Measurements from ENCODE around the gene C16orf89. TPM values are rescaled to one million over a fixed set of nuclear protein-coding genes. Genes with fewer than 3 reads are reported as not detected.
A peak's percentile ranks its signal among the peaks of the same experiment; 100 is the strongest.
"Not testable (repeated sequence)": the region's sequence is repeated elsewhere in the genome, so short reads cannot be mapped to it uniquely, and the experiment has no call there.

C16orf89 gene
- 3.3 TPM for polyA plus RNA-seq (2013, experiment 1 of 4)
- polyA plus RNA-seq (2013, experiment 2 of 4) = 1.7 TPM
- polyA plus RNA-seq (2013, experiment 3 of 4) = 2.8 TPM
- polyA plus RNA-seq (2013, experiment 4 of 4) = 1.5 TPM

DNA sequence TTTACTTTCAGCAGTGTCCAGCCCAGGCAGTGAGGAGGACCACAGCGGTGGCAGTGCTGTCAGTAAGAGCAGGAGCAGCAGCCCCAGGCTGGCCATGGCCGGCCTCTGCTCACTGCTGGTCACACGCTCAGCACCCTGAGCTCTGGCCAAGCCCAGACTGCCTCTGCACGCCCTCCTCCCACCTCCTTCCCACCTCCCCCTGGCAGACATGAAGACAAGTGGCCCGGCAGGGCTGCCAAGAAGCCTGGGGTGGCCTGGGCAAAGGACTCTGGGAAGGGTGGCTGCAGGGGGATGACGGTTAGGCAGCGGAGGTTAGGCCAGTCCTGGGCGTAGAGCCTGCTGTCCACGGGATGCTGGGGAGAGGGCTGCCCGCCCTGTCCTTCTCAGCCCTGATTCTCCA is at the start of gene C16orf89:
Gene C16orf89 (minus strand): TSS at position 144 of the 400 bp plus-strand sequence. CDS start 48 bp downstream, at position 96.
- Histone ChIP-seq H3K36me3 (ENCODE audit: control insufficient read depth, insufficient read depth, low read length) (no peaks in the 10 kb centered on the region), H3K4me1 (ENCODE audit: control insufficient read depth, insufficient read depth, low read length) (no peaks in the 10 kb centered on the region), H3K9me3 (ENCODE audit: control insufficient read depth, low read length) (no peaks in the 10 kb centered on the region), H3K4me3 (ENCODE audit: insufficient read depth, low read depth, low read length) (no peak within 1 kb of the TSS), H3K27me3 (ENCODE audit: control insufficient read depth, insufficient read depth, low read length, poor library complexity, severe bottlenecking) (no peaks in the 10 kb centered on the region), H3K27ac (ENCODE audit: insufficient read depth, low read depth, low read length, poor library complexity, severe bottlenecking) (no peak within 1 kb of the TSS)
- WGBS, 2 experiments = 81 to 84% methylated on average over 10 of the region's 10 CpGs

DNA sequence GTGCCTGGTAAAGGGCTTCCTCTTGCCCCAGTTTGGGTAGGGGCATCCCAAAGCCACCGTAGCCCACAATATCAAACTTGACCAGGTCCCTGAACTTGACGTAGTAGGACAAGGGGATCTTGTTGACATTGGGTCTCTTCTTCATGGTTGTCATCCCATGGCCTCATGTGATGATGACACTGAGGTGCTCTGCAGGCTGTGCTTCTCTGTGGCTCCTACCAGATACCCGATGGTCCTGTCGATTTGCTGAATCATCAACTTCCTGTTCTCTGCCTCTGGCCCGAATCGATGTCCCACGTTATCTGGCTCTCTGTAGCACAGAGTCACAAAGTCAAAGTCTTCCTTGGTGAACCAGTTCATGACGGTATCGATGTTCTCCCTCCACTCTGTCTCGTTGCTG is 45.2 kb upstream of the C16orf89 start:
- 94 to 95% methylated on average over 10 of the region's 10 CpGs for WGBS, 2 experiments
- H3K27me3 ChIP-seq (ENCODE audit: control insufficient read depth, insufficient read depth, low read length, poor library complexity, severe bottlenecking) = not testable (repeated sequence)

GRCh38 chr16:5108505-5109158 is 42.9 kb upstream of the C16orf89 start:
- H3K27me3 ChIP-seq (ENCODE audit: control insufficient read depth, insufficient read depth, low read length, poor library complexity, severe bottlenecking) = no peaks in the 10 kb centered on the region
- 92 to 93% methylated on average over 27 of the region's 27 CpGs for WGBS, 2 experiments

More for the DNA sequence above, 45.2 kb upstream of the C16orf89 start:
- H3K4me1 ChIP-seq (ENCODE audit: control insufficient read depth, insufficient read depth, low read length); H3K36me3 ChIP-seq (ENCODE audit: control insufficient read depth, insufficient read depth, low read length); H3K4me3 ChIP-seq (ENCODE audit: insufficient read depth, low read depth, low read length); H3K9me3 ChIP-seq (ENCODE audit: control insufficient read depth, low read length); H3K27ac ChIP-seq (ENCODE audit: insufficient read depth, low read depth, low read length, poor library complexity, severe bottlenecking): not testable (repeated sequence)

DNA sequence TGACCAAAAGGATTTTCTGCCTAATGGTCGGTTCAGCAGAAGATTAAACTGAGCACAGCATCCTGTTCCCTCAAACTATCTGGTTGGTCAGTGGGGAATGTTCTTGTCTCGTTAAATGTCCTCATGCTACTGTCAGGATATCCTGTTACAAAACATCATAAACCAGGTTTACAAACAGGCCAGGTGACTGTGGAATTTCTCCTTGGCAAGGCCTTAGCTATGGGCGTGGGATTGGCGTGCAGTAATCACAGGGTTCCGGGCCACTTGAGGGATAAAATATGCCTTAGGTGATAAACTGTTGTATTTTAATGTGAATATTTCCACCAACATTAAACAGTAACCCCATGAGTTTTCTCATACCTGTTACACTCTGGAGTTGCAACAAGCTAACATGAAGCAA is 39.3 kb upstream of the C16orf89 start:
- not testable (repeated sequence) for H3K4me3 ChIP-seq (ENCODE audit: insufficient read depth, low read depth, low read length); H3K9me3 ChIP-seq (ENCODE audit: control insufficient read depth, low read length); H3K27me3 ChIP-seq (ENCODE audit: control insufficient read depth, insufficient read depth, low read length, poor library complexity, severe bottlenecking); H3K4me1 ChIP-seq (ENCODE audit: control insufficient read depth, insufficient read depth, low read length); H3K27ac ChIP-seq (ENCODE audit: insufficient read depth, low read depth, low read length, poor library complexity, severe bottlenecking); H3K36me3 ChIP-seq (ENCODE audit: control insufficient read depth, insufficient read depth, low read length)
- WGBS, 2 experiments = 90 to 97% methylated on average over 3 to 4 of the region's 5 CpGs

More at GRCh38 chr16:5108505-5109158, 42.9 kb upstream of the C16orf89 start:
- no peaks in the 10 kb centered on the region for H3K9me3 ChIP-seq (ENCODE audit: control insufficient read depth, low read length)
- H3K36me3 ChIP-seq (ENCODE audit: control insufficient read depth, insufficient read depth, low read length) = no peaks in the 10 kb centered on the region
- H3K4me1 ChIP-seq (ENCODE audit: control insufficient read depth, insufficient read depth, low read length) = no peaks in the 10 kb centered on the region
- no peak overlapping the region for H3K27ac ChIP-seq (ENCODE audit: insufficient read depth, low read depth, low read length, poor library complexity, severe bottlenecking)
- no peak overlapping the region for H3K4me3 ChIP-seq (ENCODE audit: insufficient read depth, low read depth, low read length)

- H3K36me3 ChIP-seq (ENCODE audit: control insufficient read depth, insufficient read depth, low read length); H3K27ac ChIP-seq (ENCODE audit: insufficient read depth, low read depth, low read length, poor library complexity, severe bottlenecking); H3K4me3 ChIP-seq (ENCODE audit: insufficient read depth, low read depth, low read length); H3K4me1 ChIP-seq (ENCODE audit: control insufficient read depth, insufficient read depth, low read length); H3K27me3 ChIP-seq (ENCODE audit: control insufficient read depth, insufficient read depth, low read length, poor library complexity, severe bottlenecking); H3K9me3 ChIP-seq (ENCODE audit: control insufficient read depth, low read length): not testable (repeated sequence)
- 96 to 97% methylated on average over 9 of the region's 12 CpGs for WGBS, 2 experiments
Observed at GRCh38 chr16:5103296-5104032, 37.7 kb upstream of the C16orf89 start.

GRCh38 chr16:5099174-5099573 is 33.4 kb upstream of the C16orf89 start:
- not testable (repeated sequence) for H3K4me3 ChIP-seq (ENCODE audit: insufficient read depth, low read depth, low read length); H3K4me1 ChIP-seq (ENCODE audit: control insufficient read depth, insufficient read depth, low read length); H3K9me3 ChIP-seq (ENCODE audit: control insufficient read depth, low read length); H3K27me3 ChIP-seq (ENCODE audit: control insufficient read depth, insufficient read depth, low read length, poor library complexity, severe bottlenecking); H3K27ac ChIP-seq (ENCODE audit: insufficient read depth, low read depth, low read length, poor library complexity, severe bottlenecking); H3K36me3 ChIP-seq (ENCODE audit: control insufficient read depth, insufficient read depth, low read length)
- 100% methylated on average over 1 of the region's 4 CpGs; no CpG with 5 or more reads in 1 of the 2 experiments for WGBS, 2 experiments

GRCh38 chr16:5098221-5099159 is 32.7 kb upstream of the C16orf89 start:
- H3K9me3 ChIP-seq (ENCODE audit: control insufficient read depth, low read length); H3K36me3 ChIP-seq (ENCODE audit: control insufficient read depth, insufficient read depth, low read length); H3K27me3 ChIP-seq (ENCODE audit: control insufficient read depth, insufficient read depth, low read length, poor library complexity, severe bottlenecking); H3K4me1 ChIP-seq (ENCODE audit: control insufficient read depth, insufficient read depth, low read length); H3K27ac ChIP-seq (ENCODE audit: insufficient read depth, low read depth, low read length, poor library complexity, severe bottlenecking): not testable (repeated sequence)
- 1% methylated on average over 42 to 53 of the region's 67 CpGs for WGBS, 2 experiments
- H3K4me3 ChIP-seq (ENCODE audit: insufficient read depth, low read depth, low read length) = peak overlapping the region; percentile 37

DNA sequence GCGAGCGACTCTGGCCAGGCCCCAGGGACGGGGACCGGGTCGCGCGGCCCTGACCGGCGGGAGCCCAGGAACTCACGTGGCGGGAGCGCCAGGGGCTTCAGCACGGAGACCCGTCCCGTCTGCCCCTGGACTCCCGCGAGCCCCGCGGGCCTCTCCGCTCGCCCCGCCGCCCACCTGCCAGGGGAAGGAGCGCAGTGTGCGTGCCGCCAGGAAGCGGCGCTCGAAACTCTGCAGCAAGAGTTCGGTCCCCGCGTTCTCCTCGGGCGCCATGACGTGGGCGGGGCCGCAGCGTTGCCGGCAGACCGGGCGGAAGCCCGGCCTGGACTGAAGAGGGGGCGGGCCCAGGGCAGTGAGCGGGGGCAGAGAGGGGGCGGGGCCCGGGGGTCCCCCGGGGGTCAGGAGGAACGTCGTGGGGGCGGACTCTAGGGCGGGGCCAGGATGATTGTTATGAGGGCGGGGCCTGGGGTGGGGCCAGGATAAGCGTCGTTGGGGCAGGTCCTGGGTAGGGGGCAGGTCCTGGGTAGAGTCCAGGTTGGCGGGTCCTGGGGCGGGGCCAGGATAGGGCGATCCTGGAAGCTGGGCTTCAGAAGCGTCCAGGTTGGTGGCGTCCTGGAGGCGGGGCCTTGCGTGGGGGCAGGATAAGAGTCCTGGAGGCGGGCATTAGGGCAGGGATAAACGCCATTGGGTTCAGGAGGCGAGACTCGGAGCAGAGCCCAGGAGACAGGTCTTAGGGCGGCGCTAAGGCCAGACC is 31.9 kb upstream of the C16orf89 start, which contains the start of gene EEF2KMT:
Gene EEF2KMT (minus strand): TSS at position 326 of the 751 bp plus-strand sequence. CDS start 56 bp downstream, at position 270.
- WGBS, 2 experiments = 0% methylated on average over 67 of the region's 67 CpGs
- Histone ChIP-seq H3K4me3 (ENCODE audit: insufficient read depth, low read depth, low read length) (peak within 1 kb of the TSS; percentile 65), H3K27ac (ENCODE audit: insufficient read depth, low read depth, low read length, poor library complexity, severe bottlenecking) (peak within 1 kb of the TSS; percentile 36)
- not testable (repeated sequence) for H3K4me1 ChIP-seq (ENCODE audit: control insufficient read depth, insufficient read depth, low read length); H3K9me3 ChIP-seq (ENCODE audit: control insufficient read depth, low read length); H3K36me3 ChIP-seq (ENCODE audit: control insufficient read depth, insufficient read depth, low read length); H3K27me3 ChIP-seq (ENCODE audit: control insufficient read depth, insufficient read depth, low read length, poor library complexity, severe bottlenecking)

GRCh38 chr16:5097061-5097469 is 31.3 kb upstream of the C16orf89 start:
- 0 to 1% methylated on average over 23 of the region's 23 CpGs for WGBS, 2 experiments
- not testable (repeated sequence) for H3K9me3 ChIP-seq (ENCODE audit: control insufficient read depth, low read length); H3K4me1 ChIP-seq (ENCODE audit: control insufficient read depth, insufficient read depth, low read length); H3K36me3 ChIP-seq (ENCODE audit: control insufficient read depth, insufficient read depth, low read length); H3K27me3 ChIP-seq (ENCODE audit: control insufficient read depth, insufficient read depth, low read length, poor library complexity, severe bottlenecking)
- peak overlapping the region; percentile 65 for H3K4me3 ChIP-seq (ENCODE audit: insufficient read depth, low read depth, low read length)
- peak overlapping the region; percentile 36 for H3K27ac ChIP-seq (ENCODE audit: insufficient read depth, low read depth, low read length, poor library complexity, severe bottlenecking)
